Measurements from ENCODE around the gene SCGB3A1.

- no peak for TF ChIP-seq CTCF (IDR thresholded peaks at IDR 0.05; ENCODE audit: low read depth, low read length)
- no peak for TF ChIP-seq EZH2phosphoT487 (IDR thresholded peaks at IDR 0.05; ENCODE audit: low read depth)
Measured at GRCh38 chr5:180555168-180555921, 36.0 kb downstream of the SCGB3A1 start.

All from OCI-LY3 (cell line).